ENCODE data around the gene HTRA1.

The HTRA1 gene

GRCh38 chr10:122455376-122456079 is 5.8 kb upstream of the HTRA1 start:
- DNase-seq (ENCODE audit: low read depth), result no peak

GRCh38 chr10:122457934-122458333 is 3.4 kb upstream of the HTRA1 start:
- DNase-seq (ENCODE audit: low read depth), result no peak

GRCh38 chr10:122458693-122459092 is 2.7 kb upstream of the HTRA1 start:
- DNase-seq (ENCODE audit: low read depth), result no peak

- no peak for DNase-seq (ENCODE audit: low read depth)
Observed at GRCh38 chr10:122459561-122460273, 1.6 kb upstream of the HTRA1 start.

GRCh38 chr10:122460891-122461293 is 461 bp upstream of the HTRA1 start:
- DNase-seq (ENCODE audit: low read depth), result no peak

GRCh38 chr10:122461729-122462532 is 578 bp downstream of the HTRA1 start:
- no peak for DNase-seq (ENCODE audit: low read depth)

- no peak for DNase-seq (ENCODE audit: low read depth)
Observed at GRCh38 chr10:122462533-122463465, 1.4 kb downstream of the HTRA1 start.

- no peak for DNase-seq (ENCODE audit: low read depth)
Observed at GRCh38 chr10:122463466-122464249, 2.3 kb downstream of the HTRA1 start.

- no peak for DNase-seq (ENCODE audit: low read depth)
Observed at GRCh38 chr10:122464250-122464510, 2.8 kb downstream of the HTRA1 start.

- no peak for DNase-seq (ENCODE audit: low read depth)
Observed at GRCh38 chr10:122464586-122464985, 3.2 kb downstream of the HTRA1 start.

GRCh38 chr10:122465401-122466040 is 4.2 kb downstream of the HTRA1 start:
- no peak for DNase-seq (ENCODE audit: low read depth)

- DNase-seq (ENCODE audit: low read depth), result no peak
Observed at GRCh38 chr10:122466951-122467381, 5.6 kb downstream of the HTRA1 start.

- no peak for DNase-seq (ENCODE audit: low read depth)
Observed at GRCh38 chr10:122467701-122468100, 6.3 kb downstream of the HTRA1 start.

- no peak for DNase-seq (ENCODE audit: low read depth)
Observed at GRCh38 chr10:122468307-122468925, 7.1 kb downstream of the HTRA1 start.

- no peak for DNase-seq (ENCODE audit: low read depth)
Observed at GRCh38 chr10:122468926-122469781, 7.8 kb downstream of the HTRA1 start.

- DNase-seq (ENCODE audit: low read depth), result no peak
Observed at GRCh38 chr10:122469848-122470247, 8.5 kb downstream of the HTRA1 start.

GRCh38 chr10:122471531-122472177 is 10.3 kb downstream of the HTRA1 start:
- DNase-seq (ENCODE audit: low read depth), result no peak

- no peak for DNase-seq (ENCODE audit: low read depth)
Observed at GRCh38 chr10:122473116-122473515, 11.8 kb downstream of the HTRA1 start.
